Islet precursor cell (in vitro differentiated cells): Measurements from ENCODE around the gene MRS2.
"Not testable (repeated sequence)": the region's sequence is repeated elsewhere in the genome, so short reads cannot be mapped to it uniquely, and the experiment has no call there.

Experiments
- DNase-seq: peaks from one replicate; pipeline ENCODE4 v3.0.0-alpha.2; 2018

The MRS2 gene

GRCh38 chr6:24391208-24391607 lies 11.5 kb upstream of the MRS2 start:
- DNase-seq, result no peak

- no peak for DNase-seq
Observed at GRCh38 chr6:24391756-24392405, 10.9 kb upstream of the MRS2 start.

- DNase-seq, result no peak
Observed at GRCh38 chr6:24394061-24394779, 8.5 kb upstream of the MRS2 start.

GRCh38 chr6:24394780-24395437 lies 7.8 kb upstream of the MRS2 start:
- DNase-seq, result no peak

- DNase-seq, result no peak
Observed at GRCh38 chr6:24396824-24397223, 5.9 kb upstream of the MRS2 start.

GRCh38 chr6:24397631-24398030 lies 5.1 kb upstream of the MRS2 start:
- DNase-seq, result no peak

GRCh38 chr6:24400045-24401039 lies 2.4 kb upstream of the MRS2 start:
- DNase-seq, result peak; percentile 74

- DNase-seq, result peak; percentile 87
Observed at GRCh38 chr6:24401458-24401857, 1.3 kb upstream of the MRS2 start.

- DNase-seq, result no peak
Observed at GRCh38 chr6:24403501-24403824, 727 bp downstream of the MRS2 start.

GRCh38 chr6:24405262-24405661 lies 2.5 kb downstream of the MRS2 start:
- DNase-seq, result no peak

GRCh38 chr6:24408719-24409410 lies 6.1 kb downstream of the MRS2 start:
- no peak for DNase-seq

- DNase-seq, result no peak
Observed at GRCh38 chr6:24410622-24411021, 7.9 kb downstream of the MRS2 start.

- no peak for DNase-seq
Observed at GRCh38 chr6:24412294-24412693, 9.6 kb downstream of the MRS2 start.

- DNase-seq, result not testable (repeated sequence)
Observed at GRCh38 chr6:24414531-24414930, 11.8 kb downstream of the MRS2 start.

GRCh38 chr6:24415753-24416152 lies 13.0 kb downstream of the MRS2 start:
- no peak for DNase-seq

- no peak for DNase-seq
Observed at GRCh38 chr6:24419526-24419925, 16.8 kb downstream of the MRS2 start.

GRCh38 chr6:24425091-24425490 lies 22.4 kb downstream of the MRS2 start:
- no peak for DNase-seq

- no peak for DNase-seq
Observed at GRCh38 chr6:24426729-24427446, 24.2 kb downstream of the MRS2 start.

GRCh38 chr6:24428615-24429014 lies 25.9 kb downstream of the MRS2 start:
- no peak for DNase-seq

- DNase-seq, result no peak
Observed at GRCh38 chr6:24429146-24429545, 26.4 kb downstream of the MRS2 start.

- DNase-seq, result no peak
Observed at GRCh38 chr6:24430086-24430485, 27.4 kb downstream of the MRS2 start.

GRCh38 chr6:24431045-24431451 lies 28.3 kb downstream of the MRS2 start:
- DNase-seq, result no peak
